ENCODE measurements around the gene TP53RK.

- TF ChIP-seq, protein P1, sequence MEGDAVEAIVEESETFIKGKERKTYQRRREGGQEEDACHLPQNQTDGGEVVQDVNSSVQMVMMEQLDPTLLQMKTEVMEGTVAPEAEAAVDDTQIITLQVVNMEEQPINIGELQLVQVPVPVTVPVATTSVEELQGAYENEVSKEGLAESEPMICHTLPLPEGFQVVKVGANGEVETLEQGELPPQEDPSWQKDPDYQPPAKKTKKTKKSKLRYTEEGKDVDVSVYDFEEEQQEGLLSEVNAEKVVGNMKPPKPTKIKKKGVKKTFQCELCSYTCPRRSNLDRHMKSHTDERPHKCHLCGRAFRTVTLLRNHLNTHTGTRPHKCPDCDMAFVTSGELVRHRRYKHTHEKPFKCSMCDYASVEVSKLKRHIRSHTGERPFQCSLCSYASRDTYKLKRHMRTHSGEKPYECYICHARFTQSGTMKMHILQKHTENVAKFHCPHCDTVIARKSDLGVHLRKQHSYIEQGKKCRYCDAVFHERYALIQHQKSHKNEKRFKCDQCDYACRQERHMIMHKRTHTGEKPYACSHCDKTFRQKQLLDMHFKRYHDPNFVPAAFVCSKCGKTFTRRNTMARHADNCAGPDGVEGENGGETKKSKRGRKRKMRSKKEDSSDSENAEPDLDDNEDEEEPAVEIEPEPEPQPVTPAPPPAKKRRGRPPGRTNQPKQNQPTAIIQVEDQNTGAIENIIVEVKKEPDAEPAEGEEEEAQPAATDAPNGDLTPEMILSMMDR (IDR thresholded peaks at IDR 0.05): no peak
- TF ChIP-seq POLR2AphosphoS5 (IDR thresholded peaks at IDR 0.05): no peak
- TF ChIP-seq POLR2A (IDR thresholded peaks at IDR 0.05): no peak
- TF ChIP-seq EP300 (IDR thresholded peaks at IDR 0.05): no peak
Observed at GRCh38 chr20:46721476-46721875, 32.2 kb upstream of the TP53RK start.
